GM23338 (cell line): ENCODE measurements around the gene NPHP4. TPM values are rescaled to one million over a fixed set of nuclear protein-coding genes. Genes with fewer than 3 reads are reported as not detected.

Experiments
- ATAC-seq: fragments of 200-7000 bp; cut with Tn5 transposase; 3 replicates; pipeline ENCODE4 v1.9.1; 2020
- DNase-seq: peaks from one replicate; pipeline ENCODE4 v3.0.0-alpha.2; 2015; ENCODE audit warnings: low spot score
- H2AFZ ChIP-seq: fragments of 200-600 bp; sonication (generic); 2 replicates; pipeline ENCODE4 v1.8.0; 2016; ENCODE audit warnings: antibody characterized with exemption, mild to moderate bottlenecking, moderate library complexity
- H3F3A ChIP-seq: fragments of 200-600 bp; sonication (generic); replicated peaks from 2 replicates; pipeline ENCODE4 v1.8.0; 2017; ENCODE audit warnings: antibody characterized with exemption, mixed run types, low read depth
- H3K27ac ChIP-seq: fragments of 200-600 bp; sonication (generic); 2 replicates; pipeline ENCODE4 v1.6.1; 2016; ENCODE audit warnings: low read depth
- H3K27me3 ChIP-seq: fragments of 200-600 bp; sonication (generic); 2 replicates; pipeline ENCODE4 v1.8.0; 2016; ENCODE audit warnings: mild to moderate bottlenecking, mixed run types, moderate library complexity; ENCODE audit not compliant: insufficient read depth
- H3K36me3 ChIP-seq: fragments of 200-600 bp; sonication (generic); 2 replicates; pipeline ENCODE4 v1.8.0; 2016; ENCODE audit warnings: mild to moderate bottlenecking; ENCODE audit not compliant: insufficient read depth
- H3K4me1 ChIP-seq: fragments of 200-600 bp; sonication (generic); 2 replicates; pipeline ENCODE4 v1.8.0; 2016; ENCODE audit warnings: mild to moderate bottlenecking, moderate library complexity; ENCODE audit not compliant: insufficient read depth
- H3K4me2 ChIP-seq: fragments of 200-600 bp; sonication (generic); 2 replicates; pipeline ENCODE4 v1.7.1; 2017; ENCODE audit warnings: mixed run types
- H3K4me3 ChIP-seq: fragments of 200-600 bp; sonication (generic); 2 replicates; pipeline ENCODE4 v1.6.1; 2016; ENCODE audit warnings: mixed run types
- H3K79me2 ChIP-seq: fragments of 200-600 bp; sonication (generic); replicated peaks from 2 replicates; pipeline ENCODE4 v1.8.0; 2017; ENCODE audit warnings: mild to moderate bottlenecking; ENCODE audit not compliant: insufficient read depth
- H3K9me2 ChIP-seq: fragments of 200-600 bp; sonication (generic); 2 replicates; pipeline ENCODE4 v1.8.0; 2017; ENCODE audit not compliant: insufficient read depth
- H4K20me1 ChIP-seq: fragments of 200-600 bp; sonication (generic); replicated peaks from 2 replicates; pipeline ENCODE4 v1.8.0; 2017; ENCODE audit warnings: mild to moderate bottlenecking; ENCODE audit not compliant: insufficient read depth
- H3K27ac Mint-ChIP-seq: 2 replicates; pipeline ENCODE4 v1.8.0; 2020; ENCODE audit warnings: inconsistent platforms, mild to moderate bottlenecking, moderate library complexity, mixed read lengths
- H3K27me3 Mint-ChIP-seq: 3 replicates; pipeline ENCODE4 v1.8.0; 2022; ENCODE audit warnings: low read depth, mild to moderate bottlenecking, moderate library complexity, mixed read lengths, inconsistent platforms; ENCODE audit not compliant: insufficient read depth, poor library complexity
- H3K36me3 Mint-ChIP-seq: 3 replicates; pipeline ENCODE4 v1.8.0; 2021; ENCODE audit warnings: low read depth, mild to moderate bottlenecking, inconsistent platforms, moderate library complexity, mixed read lengths
- H3K4me1 Mint-ChIP-seq: 3 replicates; pipeline ENCODE4 v1.8.0; 2020; ENCODE audit warnings: mild to moderate bottlenecking, inconsistent platforms, mixed read lengths
- H3K4me3 Mint-ChIP-seq: 3 replicates; pipeline ENCODE4 v1.8.0; 2021; ENCODE audit warnings: moderate library complexity, mild to moderate bottlenecking, inconsistent platforms, mixed read lengths
- H3K9me3 Mint-ChIP-seq: 3 replicates; pipeline ENCODE4 v1.8.0; 2020; ENCODE audit warnings: moderate library complexity, mild to moderate bottlenecking, inconsistent platforms, mixed read lengths
- EZH2phosphoT487 ChIP-seq: fragments of 200-600 bp; sonication (generic); IDR thresholded peaks from one replicate; pipeline ENCODE4 v1.8.1; 2018; ENCODE audit warnings: antibody characterized with exemption; ENCODE audit not compliant: unreplicated experiment
- JUNB ChIP-seq: IDR thresholded peaks from one replicate; pipeline ENCODE4 v1.6.1; 2016; ENCODE audit warnings: antibody characterized with exemption; ENCODE audit not compliant: unreplicated experiment
- REST ChIP-seq: IDR thresholded peaks from one replicate; pipeline ENCODE4 v1.6.1; 2018; ENCODE audit warnings: antibody characterized with exemption; ENCODE audit not compliant: unreplicated experiment
- STAT1 ChIP-seq: IDR thresholded peaks from one replicate; pipeline ENCODE4 v1.6.1; 2016; ENCODE audit warnings: antibody characterized with exemption; ENCODE audit not compliant: unreplicated experiment
- polyA plus RNA-seq: library from polyadenylated mRNA; unstranded; fragments of >200 nt; fragmentation: Nextera tagmentation; extraction: Ambion mirVana; gene quantifications from 2 replicates; pipeline ENCODE4 v1.2.1, GENCODE V29; 2016
- total RNA-seq: library from RNA; depleted of rRNA; stranded (reverse); fragments of >200 nt; shearing (Covaris generic); gene quantifications from 2 replicates; pipeline ENCODE4 v1.2.3, GENCODE V29; 2014
- TF ChIP-seq, protein P1 (sequence below), 2 experiments: fragments of 200-600 bp in 1 of 2; sonication (generic) in 1 of 2; conservative IDR thresholded peaks; 2 replicates each; pipeline versions ENCODE4 v1.5.1 to v1.6.1; 2016 to 2017; ENCODE audit warnings: antibody characterized with exemption in 2 of 2, low read depth in 2 of 2, mild to moderate bottlenecking in 2 of 2, moderate library complexity in 1 of 2

The NPHP4 gene
- total and polyA plus RNA-seq, 2 experiments from 2014 or later = 2.5 to 12.4 TPM

DNA sequence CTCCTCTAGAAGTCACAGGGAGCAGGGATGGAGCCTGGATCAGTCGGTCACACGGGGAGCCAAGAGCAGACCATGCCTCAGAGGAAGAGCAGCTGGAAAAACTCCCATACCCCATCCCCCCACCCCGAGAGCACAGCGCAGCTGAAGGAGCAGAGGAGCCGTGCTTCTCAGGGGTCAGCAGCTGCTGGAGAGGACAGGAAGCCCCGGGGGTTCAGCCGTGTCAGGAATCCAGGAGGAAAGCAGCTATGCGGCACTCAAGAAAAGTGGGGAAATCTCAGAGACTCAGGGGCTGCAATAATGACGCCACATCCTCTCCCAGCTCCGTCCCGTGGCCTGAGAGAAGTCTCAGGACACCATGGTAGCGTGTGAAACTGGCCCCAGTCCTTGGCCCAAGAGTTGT is 102.3 kb downstream of the NPHP4 start:
- Mint-ChIP-seq H3K4me3 (no peak overlapping the region), H3K4me1 (peaks cover 6% of the 10 kb centered on the region)

GRCh38 chr1:5889462-5889861 is 102.8 kb downstream of the NPHP4 start:
- no peak overlapping the region for H3K4me2 ChIP-seq
- H4K20me1 ChIP-seq = no peaks in the 10 kb centered on the region
- Mint-ChIP-seq H3K27me3 (peaks cover 6% of the 10 kb centered on the region), H3K36me3 (peaks cover 14% of the 10 kb centered on the region), H3K4me1 (peaks cover 6% of the 10 kb centered on the region), H3K4me3 (no peak overlapping the region), H3K27ac (no peak overlapping the region), H3K9me3 (peaks cover 8% of the 10 kb centered on the region; the same call in 2 of the 3 replicates)
- H3K9me2 ChIP-seq = no peaks in the 10 kb centered on the region
- no peaks in the 10 kb centered on the region for H3K79me2 ChIP-seq
- H3K4me1 ChIP-seq = no peaks in the 10 kb centered on the region
- H2AFZ ChIP-seq = no peak overlapping the region
- DNase-seq = no peak
- H3F3A ChIP-seq = no peaks in the 10 kb centered on the region
- H3K36me3 ChIP-seq = no peaks in the 10 kb centered on the region
- no peak for ATAC-seq
- H3K4me3 ChIP-seq = no peak overlapping the region
- TF ChIP-seq REST = no peak
- no peak overlapping the region for H3K27ac ChIP-seq
- H3K27me3 ChIP-seq = no peaks in the 10 kb centered on the region

More for the DNA sequence above, 102.3 kb downstream of the NPHP4 start:
- no peaks in the 10 kb centered on the region for H4K20me1 ChIP-seq
- H3K36me3 ChIP-seq = no peaks in the 10 kb centered on the region
- no peaks in the 10 kb centered on the region for H3K79me2 ChIP-seq
- peaks cover 18% of the 10 kb centered on the region for H3K36me3 Mint-ChIP-seq
- H3K27ac ChIP-seq = no peak overlapping the region
- ATAC-seq = no peak
- no peaks in the 10 kb centered on the region for H3K4me1 ChIP-seq
- H3K4me2 ChIP-seq = no peak overlapping the region
- H3K27me3 Mint-ChIP-seq = peaks cover 5% of the 10 kb centered on the region
- TF ChIP-seq STAT1 (no peak), JUNB (no peak), EZH2phosphoT487 (no peak)
- TF ChIP-seq, protein P1, sequence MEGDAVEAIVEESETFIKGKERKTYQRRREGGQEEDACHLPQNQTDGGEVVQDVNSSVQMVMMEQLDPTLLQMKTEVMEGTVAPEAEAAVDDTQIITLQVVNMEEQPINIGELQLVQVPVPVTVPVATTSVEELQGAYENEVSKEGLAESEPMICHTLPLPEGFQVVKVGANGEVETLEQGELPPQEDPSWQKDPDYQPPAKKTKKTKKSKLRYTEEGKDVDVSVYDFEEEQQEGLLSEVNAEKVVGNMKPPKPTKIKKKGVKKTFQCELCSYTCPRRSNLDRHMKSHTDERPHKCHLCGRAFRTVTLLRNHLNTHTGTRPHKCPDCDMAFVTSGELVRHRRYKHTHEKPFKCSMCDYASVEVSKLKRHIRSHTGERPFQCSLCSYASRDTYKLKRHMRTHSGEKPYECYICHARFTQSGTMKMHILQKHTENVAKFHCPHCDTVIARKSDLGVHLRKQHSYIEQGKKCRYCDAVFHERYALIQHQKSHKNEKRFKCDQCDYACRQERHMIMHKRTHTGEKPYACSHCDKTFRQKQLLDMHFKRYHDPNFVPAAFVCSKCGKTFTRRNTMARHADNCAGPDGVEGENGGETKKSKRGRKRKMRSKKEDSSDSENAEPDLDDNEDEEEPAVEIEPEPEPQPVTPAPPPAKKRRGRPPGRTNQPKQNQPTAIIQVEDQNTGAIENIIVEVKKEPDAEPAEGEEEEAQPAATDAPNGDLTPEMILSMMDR (conservative IDR thresholded peaks at IDR 0.05; ENCODE audit: low read depth in 2 of 2) = no peak
- H3K4me3 ChIP-seq = no peak overlapping the region
- no peak overlapping the region for H2AFZ ChIP-seq
- H3K27me3 ChIP-seq = no peaks in the 10 kb centered on the region
- no peak overlapping the region for H3K27ac Mint-ChIP-seq
- H3K9me2 ChIP-seq = no peaks in the 10 kb centered on the region
- H3K9me3 Mint-ChIP-seq = peaks cover 8% of the 10 kb centered on the region; the same call in 2 of the 3 replicates
- no peak for DNase-seq
- H3F3A ChIP-seq = no peaks in the 10 kb centered on the region
